KBM-7 (cell line): ENCODE data around the gene WRAP73.
"Not testable (repeated sequence)": the region's sequence is repeated elsewhere in the genome, so short reads cannot be mapped to it uniquely, and the experiment has no call there.

ENCODE experiments used
- DNase-seq: peaks from one replicate; pipeline ENCODE4 v3.0.0-alpha.2; 2015
- in situ Hi-C: fragments of 300-500 bp; cut with MboI; formaldehyde crosslinking; loops from 2 replicates; pipeline ENCODE4 v1.14.3; 2020; ENCODE audit warnings: low sequenced_read_pairs, low pct_unique_long_range_greater_than_20kb, mixed read lengths

WRAP73 gene

DNA sequence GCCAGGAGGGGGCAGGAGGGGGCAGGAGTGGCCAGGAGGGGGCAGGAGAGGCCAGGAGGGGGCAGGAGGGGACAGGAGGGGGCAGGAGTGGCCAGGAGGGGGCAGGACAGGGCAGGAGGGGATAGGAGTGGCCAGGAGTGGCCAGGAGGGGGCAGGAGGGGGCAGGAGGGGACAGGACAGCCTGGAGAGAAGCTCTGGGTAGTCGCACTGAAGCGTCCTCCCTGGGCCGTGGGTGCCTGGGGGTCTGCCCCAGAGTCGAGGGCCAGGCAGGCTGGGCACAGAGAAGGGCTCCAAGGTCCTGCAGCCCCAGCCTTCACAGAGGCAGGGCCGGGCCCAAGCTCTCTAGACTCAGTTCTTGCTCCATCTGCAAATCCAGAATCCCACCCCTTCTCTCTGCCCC is 61.5 kb downstream of the WRAP73 start:
- no peak for DNase-seq
- in situ Hi-C loops, result no loop called here

- in situ Hi-C loops, result no loop called here
These were observed 62.7 kb downstream of the WRAP73 start for GRCh38 chr1:3586986-3587759.

DNA sequence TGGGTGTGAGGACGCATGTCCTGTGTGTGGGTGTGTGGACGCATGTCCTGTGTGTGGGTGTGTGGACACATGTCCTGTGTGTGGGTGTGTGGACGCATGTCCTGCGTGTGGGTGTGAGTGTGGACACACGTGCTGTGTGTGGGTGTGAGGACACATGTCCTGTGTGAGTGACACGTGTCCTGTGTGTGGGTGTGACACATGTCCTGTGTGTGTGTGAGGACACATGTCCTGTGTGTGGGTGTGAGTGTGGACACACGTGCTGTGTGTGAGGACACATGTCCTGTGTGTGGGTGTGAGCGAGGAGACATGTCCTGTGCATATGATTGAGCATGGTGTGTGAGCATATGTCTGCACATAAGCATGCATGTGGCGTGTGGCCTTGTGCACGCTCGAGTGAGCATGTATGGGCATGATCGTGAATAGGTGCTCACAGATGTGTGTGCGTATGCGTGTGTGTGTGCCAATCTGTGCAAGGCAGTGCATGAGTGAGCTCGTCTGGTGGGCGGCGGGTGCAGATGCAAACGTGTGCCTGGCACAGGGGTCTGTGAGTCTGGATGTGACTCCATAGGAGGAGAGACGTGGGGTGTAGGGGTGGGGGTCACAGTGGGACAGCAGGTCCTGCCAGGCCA is 63.8 kb downstream of the WRAP73 start:
- in situ Hi-C loops, result no loop called here
- DNase-seq, result no peak

More at GRCh38 chr1:3586986-3587759, 62.7 kb downstream of the WRAP73 start:
- DNase-seq, result no peak

DNA sequence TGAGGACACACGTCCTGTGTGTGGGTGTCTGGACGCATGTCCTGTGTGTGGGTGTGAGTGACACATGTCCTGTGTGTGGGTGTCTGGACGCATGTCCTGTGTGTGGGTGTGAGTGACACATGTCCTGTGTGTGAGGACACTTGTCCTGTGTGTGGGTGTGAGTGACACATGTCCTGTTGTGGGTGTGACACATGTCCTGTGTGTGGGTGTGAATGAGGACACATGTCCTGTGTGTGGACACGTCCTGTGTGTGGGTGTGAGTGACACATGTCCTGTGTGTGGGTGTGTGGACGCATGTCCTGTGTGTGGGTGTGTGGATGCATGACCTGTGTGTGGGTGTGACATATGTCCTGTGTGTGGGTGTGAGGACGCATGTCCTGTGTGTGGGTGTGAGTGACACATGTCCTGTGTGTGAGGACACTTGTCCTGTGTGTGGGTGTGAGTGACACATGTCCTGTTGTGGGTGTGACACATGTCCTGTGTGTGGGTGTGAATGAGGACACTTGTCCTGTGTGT is 64.5 kb downstream of the WRAP73 start:
- in situ Hi-C loops, result not testable (repeated sequence)

GRCh38 chr1:3584915-3585314 is 65.0 kb downstream of the WRAP73 start:
- in situ Hi-C loops, result no loop called here

More for the DNA sequence above, 64.5 kb downstream of the WRAP73 start:
- not testable (repeated sequence) for DNase-seq

DNA sequence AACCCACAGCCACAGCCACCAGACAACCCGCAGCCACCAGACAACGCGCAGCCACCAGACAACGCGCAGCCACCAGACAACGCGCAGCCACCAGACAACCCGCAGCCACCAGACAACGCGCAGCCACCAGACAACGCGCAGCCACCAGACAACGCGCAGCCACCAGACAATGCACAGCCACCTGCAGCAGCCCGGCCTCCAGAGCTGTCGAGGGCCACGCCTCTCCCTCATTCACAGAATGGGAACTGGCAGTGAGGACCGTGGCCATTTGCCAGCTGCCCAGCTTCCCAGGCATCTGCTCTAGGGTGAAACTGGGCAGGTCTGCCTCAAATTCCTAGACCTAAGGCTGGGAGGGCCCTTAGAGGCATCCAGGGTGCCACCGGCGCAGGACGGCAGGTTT is 66.2 kb downstream of the WRAP73 start:
- in situ Hi-C loops, DNase-seq: not testable (repeated sequence)

More at GRCh38 chr1:3584915-3585314, 65.0 kb downstream of the WRAP73 start:
- no peak for DNase-seq

DNA sequence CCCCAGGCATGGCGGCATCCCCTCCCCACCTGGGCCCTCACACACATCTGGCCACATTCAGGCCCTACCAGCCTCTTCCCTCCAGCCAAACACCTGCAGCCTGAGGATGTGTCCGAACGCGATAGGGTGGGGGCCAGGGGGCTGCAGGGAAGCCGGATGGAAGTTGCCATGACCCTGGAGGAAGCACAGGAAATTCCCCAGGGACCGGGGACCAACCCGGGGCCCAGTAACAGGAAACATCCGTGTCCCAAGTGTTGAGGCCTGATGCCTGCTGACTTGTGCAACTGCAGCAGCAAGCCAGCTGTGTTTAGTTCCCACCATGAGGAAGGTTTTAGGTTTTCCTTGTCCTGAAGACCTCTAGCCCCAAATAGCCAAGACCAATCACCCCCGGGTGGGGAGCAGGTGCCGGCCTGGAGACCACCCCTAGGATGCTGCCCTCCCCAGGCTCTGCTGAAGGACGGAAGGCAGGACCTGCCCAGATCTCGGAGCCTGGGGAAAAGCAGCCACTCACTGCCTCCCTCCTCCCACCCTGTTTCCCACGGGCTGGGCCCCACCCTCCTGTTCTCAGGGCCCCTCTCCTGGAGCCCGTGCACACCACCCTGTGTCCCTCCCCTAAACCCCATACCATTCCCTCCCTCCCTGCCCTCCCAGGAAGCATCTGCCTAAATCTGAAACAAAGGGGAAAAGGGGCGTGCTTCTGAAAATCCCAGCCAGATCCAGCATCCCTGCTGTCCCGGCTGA is 68.4 kb downstream of the WRAP73 start:
- no peak for DNase-seq
- in situ Hi-C loops, result no loop called here
